Fibroblast of the aortic adventitia (primary cell): ENCODE results near the gene ZDHHC3. TPM values are rescaled to one million over a fixed set of nuclear protein-coding genes. Genes with fewer than 3 reads are reported as not detected.

Experiments
- DNase-seq: peaks from one replicate; pipeline ENCODE4 v3.0.0-alpha.2; 2010; ENCODE audit warnings: low read depth
- H3K4me3 ChIP-seq: 2 replicates; pipeline ENCODE4 v1.5.1; 2011; ENCODE audit warnings: low read depth, mild to moderate bottlenecking, control low read depth, low read length, moderate library complexity
- total RNA-seq: library from RNA; depleted of rRNA; stranded (reverse); fragments of >200 nt; gene quantifications from 2 replicates; pipeline ENCODE4 v1.2.3, GENCODE V29; 2012; ENCODE audit warnings: low replicate concordance
- TF ChIP-seq, protein P1 (sequence below): IDR thresholded peaks from 2 replicates; pipeline ENCODE4 v1.5.1; 2011; ENCODE audit warnings: mild to moderate bottlenecking, low read length, control low read depth, inconsistent platforms; ENCODE audit not compliant: insufficient read depth

ZDHHC3 gene
- total RNA-seq, 1 donor = 60.2 TPM

DNA sequence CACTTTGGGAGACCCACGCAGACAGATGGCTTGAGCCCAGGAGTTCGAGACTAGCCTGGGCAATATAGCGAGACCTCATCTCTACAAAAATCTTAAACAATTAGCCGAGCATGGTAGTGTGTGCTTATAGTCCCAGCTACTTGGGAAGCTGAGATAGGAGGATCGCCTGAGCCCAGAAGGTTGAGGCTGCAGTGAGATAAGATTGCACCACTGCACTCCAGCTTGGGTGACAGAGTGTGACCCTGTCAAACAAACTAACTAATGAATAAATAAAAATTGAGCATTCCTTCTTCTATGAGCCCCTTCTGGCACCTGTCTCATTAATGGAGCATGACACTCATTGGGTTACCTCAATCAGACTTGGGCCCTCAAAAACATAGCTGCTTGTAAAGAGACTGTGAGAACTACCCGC, 7.5 kb downstream of the ZDHHC3 start:
- no peak for DNase-seq
- TF ChIP-seq, protein P1, sequence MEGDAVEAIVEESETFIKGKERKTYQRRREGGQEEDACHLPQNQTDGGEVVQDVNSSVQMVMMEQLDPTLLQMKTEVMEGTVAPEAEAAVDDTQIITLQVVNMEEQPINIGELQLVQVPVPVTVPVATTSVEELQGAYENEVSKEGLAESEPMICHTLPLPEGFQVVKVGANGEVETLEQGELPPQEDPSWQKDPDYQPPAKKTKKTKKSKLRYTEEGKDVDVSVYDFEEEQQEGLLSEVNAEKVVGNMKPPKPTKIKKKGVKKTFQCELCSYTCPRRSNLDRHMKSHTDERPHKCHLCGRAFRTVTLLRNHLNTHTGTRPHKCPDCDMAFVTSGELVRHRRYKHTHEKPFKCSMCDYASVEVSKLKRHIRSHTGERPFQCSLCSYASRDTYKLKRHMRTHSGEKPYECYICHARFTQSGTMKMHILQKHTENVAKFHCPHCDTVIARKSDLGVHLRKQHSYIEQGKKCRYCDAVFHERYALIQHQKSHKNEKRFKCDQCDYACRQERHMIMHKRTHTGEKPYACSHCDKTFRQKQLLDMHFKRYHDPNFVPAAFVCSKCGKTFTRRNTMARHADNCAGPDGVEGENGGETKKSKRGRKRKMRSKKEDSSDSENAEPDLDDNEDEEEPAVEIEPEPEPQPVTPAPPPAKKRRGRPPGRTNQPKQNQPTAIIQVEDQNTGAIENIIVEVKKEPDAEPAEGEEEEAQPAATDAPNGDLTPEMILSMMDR = no peak
- no peak overlapping the region for H3K4me3 ChIP-seq

DNA sequence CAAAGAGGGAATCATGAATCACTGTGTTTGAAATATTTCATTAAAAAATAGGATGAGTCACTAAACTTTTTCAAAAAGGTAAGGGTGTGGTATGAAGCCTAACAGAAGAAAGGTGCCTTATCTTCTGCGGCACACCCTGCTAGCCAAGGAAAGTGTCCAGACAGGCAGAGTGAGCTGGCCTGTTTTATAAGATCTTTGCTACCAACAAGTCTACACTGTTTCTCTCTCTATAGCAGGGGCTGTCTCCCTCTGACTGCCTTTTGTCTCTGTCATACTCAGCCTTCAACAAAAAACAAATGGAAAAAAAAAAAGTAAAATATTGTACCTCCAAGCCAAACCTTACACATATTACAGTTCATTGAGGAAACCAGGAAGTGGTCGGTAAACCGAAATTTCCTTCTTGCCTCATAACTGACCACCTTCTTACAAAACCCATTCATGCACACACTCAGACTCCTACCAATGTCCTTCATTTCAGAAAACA, 9.1 kb downstream of the ZDHHC3 start:
- H3K4me3 ChIP-seq = no peak overlapping the region
- DNase-seq = peak; percentile 7
- TF ChIP-seq, protein P1 = no peak

DNA sequence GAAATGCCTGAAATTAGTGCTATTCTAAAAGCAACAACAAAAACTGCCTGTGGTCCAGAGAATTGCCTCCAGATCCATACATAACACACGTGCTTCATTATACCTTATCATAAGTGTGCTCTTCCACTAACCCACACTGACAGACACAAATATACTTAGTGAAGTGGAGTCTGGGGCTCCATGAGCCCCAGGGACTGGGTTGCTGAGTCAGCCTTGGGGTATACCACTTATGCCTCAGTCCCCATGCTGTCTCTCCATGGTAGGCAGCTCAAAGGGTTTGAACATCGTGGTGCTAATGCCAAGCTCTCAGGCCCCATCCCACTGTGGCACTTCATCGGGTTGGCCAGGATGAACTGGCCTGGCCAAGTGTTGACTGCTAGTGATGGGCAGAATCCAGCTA, 10.8 kb downstream of the ZDHHC3 start:
- no peak for DNase-seq
- no peak overlapping the region for H3K4me3 ChIP-seq
- TF ChIP-seq, protein P1 = no peak

DNA sequence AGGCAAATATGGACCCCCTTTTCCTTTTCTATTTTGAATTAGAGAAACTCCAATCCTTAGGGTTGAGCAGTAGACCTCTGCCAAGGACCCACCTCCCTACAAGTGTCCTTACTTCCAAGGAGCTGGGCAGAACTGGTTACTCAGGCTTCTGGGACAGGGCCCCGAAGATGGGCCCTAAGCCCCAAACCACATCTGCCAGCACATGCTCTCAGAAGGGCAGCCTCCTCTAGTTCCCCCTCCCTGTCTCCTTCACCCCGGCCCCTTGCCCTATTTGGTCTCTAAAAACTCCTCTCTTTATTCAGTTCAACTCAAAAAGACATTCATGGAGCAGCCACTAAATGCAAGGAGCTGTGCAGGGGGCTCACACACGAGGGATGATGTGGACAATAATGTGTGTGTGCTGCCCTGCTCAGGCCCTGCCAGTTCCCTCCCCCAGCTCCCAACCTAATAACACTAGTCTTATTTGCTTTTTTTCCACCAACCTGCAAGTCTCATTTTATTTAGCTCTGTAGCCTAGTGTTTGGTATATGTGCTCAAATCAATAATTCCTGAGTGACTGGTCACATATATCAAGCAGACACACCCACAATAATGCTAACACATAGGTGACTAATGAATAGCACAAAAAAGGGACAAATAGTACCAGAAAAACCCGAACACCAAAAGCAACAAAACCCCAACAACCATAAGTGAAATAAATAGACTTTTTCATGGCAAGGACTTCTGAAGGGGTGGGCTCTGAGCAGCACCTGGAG, 12.2 kb downstream of the ZDHHC3 start:
- H3K4me3 ChIP-seq = no peak overlapping the region
- TF ChIP-seq, protein P1 = no peak

DNA sequence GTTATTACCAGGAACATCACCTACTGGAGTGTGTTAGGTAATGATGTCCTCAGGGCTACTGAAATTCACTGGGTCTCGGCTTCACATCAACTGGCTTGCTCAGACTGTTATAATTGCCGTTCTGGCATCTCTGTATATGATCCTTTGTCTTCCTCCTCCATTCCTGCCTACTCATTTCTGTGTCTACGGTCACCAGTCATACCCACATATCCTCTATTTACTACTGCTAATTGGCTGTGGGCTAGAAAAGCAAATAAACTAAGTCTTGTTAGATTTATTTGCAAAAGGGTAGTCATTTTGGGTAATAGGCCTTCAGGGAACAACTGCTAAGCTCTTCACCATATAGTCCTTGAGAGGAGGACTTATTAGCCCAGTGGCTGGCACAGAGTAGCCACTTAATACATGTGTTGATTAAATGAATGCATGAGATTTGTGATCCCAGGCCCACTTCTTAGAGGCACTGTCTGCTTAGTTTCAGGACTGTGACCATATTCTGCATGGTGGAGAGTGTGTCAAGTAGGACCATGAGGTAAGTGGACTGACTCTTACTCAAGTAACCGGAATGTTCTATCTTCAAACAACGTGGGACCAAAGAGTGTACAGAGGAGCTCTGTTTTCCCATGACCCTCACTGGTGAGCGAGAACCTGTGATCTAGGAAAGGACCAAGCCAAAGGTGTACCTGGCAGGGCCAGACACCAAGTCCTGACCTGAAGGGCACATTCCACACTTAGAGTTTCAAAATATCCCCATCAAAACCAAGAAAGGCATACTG, 13.2 kb downstream of the ZDHHC3 start:
- H3K4me3 ChIP-seq = no peak overlapping the region
- DNase-seq = no peak

More for the DNA sequence above, 12.2 kb downstream of the ZDHHC3 start:
- no peak for DNase-seq

DNA sequence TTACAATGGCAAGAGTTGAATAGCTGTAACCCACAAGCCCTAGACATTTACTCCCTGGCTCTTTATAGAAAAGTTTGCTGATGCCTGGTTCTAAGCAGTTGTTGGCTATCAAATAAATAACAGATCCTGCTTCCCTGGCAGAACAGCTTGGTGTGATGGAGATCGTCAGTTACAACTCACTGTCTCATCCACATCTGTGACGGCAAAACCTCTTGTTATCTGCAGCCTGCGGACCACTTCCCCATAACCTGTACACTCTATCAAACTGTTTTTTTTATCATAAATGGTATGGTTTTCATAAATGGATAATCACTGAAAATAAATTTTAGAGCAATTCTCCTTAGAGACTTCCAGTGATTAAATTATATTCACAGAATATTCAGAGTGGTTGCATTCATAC, 14.1 kb downstream of the ZDHHC3 start:
- H3K4me3 ChIP-seq = no peak overlapping the region
- TF ChIP-seq, protein P1 = no peak
- no peak for DNase-seq

More for the DNA sequence above, 13.2 kb downstream of the ZDHHC3 start:
- TF ChIP-seq, protein P1 = no peak
